PC-9 (cell line): ENCODE data around the gene DST. TPM values are rescaled to one million over a fixed set of nuclear protein-coding genes. Genes with fewer than 3 reads are reported as not detected.

Experiments used
- BruUV-seq: library from RNA; stranded (reverse); fragments of 400-500 nt; replicated peaks from 2 replicates; lab custom pipeline; 2021; lab: Mats Ljungman, UMichigan
- CTCF ChIA-PET: fragments of 300-600 bp; sonication (Branson Sonifier 250); formaldehyde crosslinking; loops from one replicate; lab custom pipeline; 2022; ENCODE audit warnings: antibody characterized with exemption; lab: Charles Lee
- POLR2A ChIA-PET: fragments of 300-600 bp; sonication (Branson Sonifier 250); formaldehyde crosslinking; loops from one replicate; lab custom pipeline; 2022; ENCODE audit warnings: antibody characterized with exemption; ENCODE audit not compliant: unreplicated experiment; lab: Charles Lee
- DNase-seq, 2 experiments: peaks; one replicate each; pipeline versions ENCODE4 v3.0.0 to v3.0.0-alpha.2; 2015 to 2022; ENCODE audit warnings: mixed read lengths in 1 of 2
- H2AFZ ChIP-seq: fragments of 200-600 bp; sonication (generic); 2 replicates; pipeline ENCODE4 v1.8.1; 2017; ENCODE audit warnings: antibody characterized with exemption
- H3F3A ChIP-seq: fragments of 200-600 bp; sonication (generic); 2 replicates; pipeline ENCODE4 v1.8.1; 2017; ENCODE audit warnings: antibody characterized with exemption, mild to moderate bottlenecking, low read depth; ENCODE audit not compliant: insufficient read depth
- H3K27ac ChIP-seq: fragments of 200-600 bp; sonication (generic); 2 replicates; pipeline ENCODE4 v1.6.1; 2016; ENCODE audit warnings: mixed run types
- H3K27me3 ChIP-seq: fragments of 200-600 bp; sonication (generic); 2 replicates; pipeline ENCODE4 v1.6.1; 2016; ENCODE audit warnings: low read depth, mixed run types; ENCODE audit not compliant: insufficient read depth
- H3K36me3 ChIP-seq: fragments of 200-600 bp; sonication (generic); 2 replicates; pipeline ENCODE4 v1.6.1; 2016; ENCODE audit warnings: low read depth, mixed run types
- H3K4me1 ChIP-seq: fragments of 200-600 bp; sonication (generic); replicated peaks from 2 replicates; pipeline ENCODE4 v1.6.1; 2016; ENCODE audit warnings: mixed run types; ENCODE audit not compliant: insufficient read depth
- H3K4me2 ChIP-seq: fragments of 200-600 bp; sonication (generic); 2 replicates; pipeline ENCODE4 v1.6.1; 2017; ENCODE audit warnings: mixed run types
- H3K4me3 ChIP-seq: fragments of 200-600 bp; sonication (generic); 2 replicates; pipeline ENCODE4 v1.6.1; 2016; ENCODE audit warnings: mixed run types
- H3K79me2 ChIP-seq: fragments of 200-600 bp; sonication (generic); 2 replicates; pipeline ENCODE4 v1.6.1; 2017; ENCODE audit warnings: low read depth, mixed run types
- H3K9me2 ChIP-seq: fragments of 200-600 bp; sonication (generic); 2 replicates; pipeline ENCODE4 v1.8.1; 2017; ENCODE audit warnings: mild to moderate bottlenecking; ENCODE audit not compliant: insufficient read depth
- H3K9me3 ChIP-seq: fragments of 200-600 bp; sonication (generic); 2 replicates; pipeline ENCODE4 v1.8.1; 2016; ENCODE audit warnings: low read depth; ENCODE audit not compliant: insufficient read depth
- H4K20me1 ChIP-seq: fragments of 200-600 bp; sonication (generic); 2 replicates; pipeline ENCODE4 v1.8.1; 2017; ENCODE audit not compliant: insufficient read depth
- CTCF ChIP-seq: fragments of 200-600 bp; sonication (generic); conservative IDR thresholded peaks from 2 replicates; pipeline ENCODE4 v1.6.1; 2017; ENCODE audit warnings: mixed run types, antibody characterized with exemption, mild to moderate bottlenecking, moderate library complexity
- EZH2 ChIP-seq: fragments of 200-600 bp; sonication (generic); IDR thresholded peaks from 2 replicates; pipeline ENCODE4 v1.8.0; 2017; ENCODE audit warnings: antibody characterized with exemption, low read depth
- intact Hi-C: fragments of 100-400 bp; cut with micrococcal nuclease; formaldehyde crosslinking; loops from one replicate; pipeline ENCODE4 v1.10.0; 2022; ENCODE audit not compliant: unreplicated experiment
- total RNA-seq: library from RNA; stranded (reverse); gene quantifications from 2 replicates; pipeline ENCODE4 v1.2.3, GENCODE V29; 2021

The DST gene
- total RNA-seq, 1 experiment from 2014 or later: 217 TPM

- no peaks in the 10 kb centered on the region; the same call in 1 of the 2 replicates for H4K20me1 ChIP-seq
- H3K4me2 ChIP-seq: no peak overlapping the region
- BruUV-seq: no TSS peak
- ChIA-PET CTCF (no interaction called here), POLR2A (no interaction called here)
- intact Hi-C loops: no loop called here
- no peaks in the 10 kb centered on the region for H3K9me3 ChIP-seq
- TF ChIP-seq EZH2 (no peak), CTCF (no peak)
- peaks cover 13% of the 10 kb centered on the region; the same call in 1 of the 2 replicates for H3F3A ChIP-seq
- peaks cover 6% of the 10 kb centered on the region for H3K4me1 ChIP-seq
- no peak for DNase-seq
- no peak overlapping the region for H3K27ac ChIP-seq
- no peak overlapping the region for H2AFZ ChIP-seq
- H3K9me2 ChIP-seq: no peaks in the 10 kb centered on the region
- H3K79me2 ChIP-seq: peaks cover 30% of the 10 kb centered on the region
- H3K27me3 ChIP-seq: no peaks in the 10 kb centered on the region
- H3K4me3 ChIP-seq: no peak overlapping the region
- H3K36me3 ChIP-seq: peaks cover 23% of the 10 kb centered on the region; the same call in 1 of the 2 replicates
Observed at GRCh38 chr6:56536536-56536935, 106.2 kb downstream of the DST start.

DNA sequence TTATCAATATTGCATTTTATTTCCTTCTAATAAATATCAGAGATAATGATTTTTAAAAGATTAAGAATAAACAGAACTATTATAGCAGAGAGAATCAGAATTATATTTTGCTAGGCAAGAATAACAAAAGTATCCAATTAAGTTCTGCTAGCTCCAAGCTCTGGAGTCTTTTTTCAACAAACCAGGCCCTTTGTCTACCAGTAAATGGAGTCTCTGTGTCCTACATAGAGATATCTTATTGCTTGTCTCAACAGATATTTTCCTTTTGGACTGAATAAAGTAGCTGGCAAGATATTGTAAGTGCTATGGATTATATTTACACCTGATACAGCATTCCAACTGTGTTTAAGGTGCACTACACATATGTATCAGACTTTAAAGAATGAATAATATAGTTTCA is 107.1 kb downstream of the DST start:
- ChIA-PET CTCF (no interaction called here), POLR2A (no interaction called here)
- Histone ChIP-seq H3K9me2 (no peaks in the 10 kb centered on the region), H3K9me3 (no peaks in the 10 kb centered on the region), H3K4me3 (no peak overlapping the region), H3K27me3 (no peaks in the 10 kb centered on the region), H3K4me2 (no peak overlapping the region), H3K79me2 (peaks cover 22% of the 10 kb centered on the region; the same call in 1 of the 2 replicates), H4K20me1 (no peaks in the 10 kb centered on the region; the same call in 1 of the 2 replicates), H3F3A (0 out of 2 replicates have a peak, but pooled peaks cover 9% of the 10 kb centered on the region), H2AFZ (no peak overlapping the region), H3K27ac (no peak overlapping the region), H3K36me3 (peaks cover 23% of the 10 kb centered on the region; the same call in 1 of the 2 replicates), H3K4me1 (no peaks in the 10 kb centered on the region)
- intact Hi-C loops: no loop called here
- BruUV-seq: no TSS peak
- TF ChIP-seq EZH2: no peak
- no peak for TF ChIP-seq CTCF
- no peak for DNase-seq

GRCh38 chr6:56534680-56535419 is 107.8 kb downstream of the DST start:
- Histone ChIP-seq H3K27me3 (no peaks in the 10 kb centered on the region), H2AFZ (no peak overlapping the region), H3K4me2 (no peak overlapping the region), H3K36me3 (peaks cover 23% of the 10 kb centered on the region; the same call in 1 of the 2 replicates), H3F3A (0 out of 2 replicates have a peak, but pooled peaks cover 9% of the 10 kb centered on the region), H4K20me1 (no peaks in the 10 kb centered on the region; the same call in 1 of the 2 replicates), H3K27ac (no peak overlapping the region), H3K4me1 (no peaks in the 10 kb centered on the region), H3K79me2 (peaks cover 15% of the 10 kb centered on the region; the same call in 1 of the 2 replicates), H3K9me2 (no peaks in the 10 kb centered on the region), H3K4me3 (no peak overlapping the region), H3K9me3 (no peaks in the 10 kb centered on the region)
- TF ChIP-seq EZH2 (no peak), CTCF (no peak)
- intact Hi-C loops: no loop called here
- DNase-seq: no peak
- POLR2A ChIA-PET: no interaction called here
- CTCF ChIA-PET: no interaction called here
- BruUV-seq: no TSS peak
